Erythroblast (primary cell): ENCODE data around the gene PRKACG.

Experiments used
- GATA1 ChIP-seq: IDR thresholded peaks from 2 replicates; pipeline ENCODE4 v1.6.1; 2011; ENCODE audit warnings: low read depth, mild to moderate bottlenecking, control low read depth, low read length, moderate library complexity
- POLR2A ChIP-seq: IDR thresholded peaks from 2 replicates; pipeline ENCODE4 v1.6.1; 2011; ENCODE audit warnings: mild to moderate bottlenecking, low read length

GRCh38 chr9:68997666-68998065 is 16.2 kb downstream of the PRKACG start:
- TF ChIP-seq POLR2A = no peak
- TF ChIP-seq GATA1 = no peak
